HG03558 (cell line): ENCODE data around the gene RNF175.
"Not testable (repeated sequence)": the region's sequence is repeated elsewhere in the genome, so short reads cannot be mapped to it uniquely, and the experiment has no call there.

ENCODE experiments used
- ATAC-seq: cut with Tn5 transposase; IDR thresholded peaks from one replicate; pipeline ENCODE4 v1.9.1; 2021; ENCODE audit warnings: moderate number of reproducible peaks; ENCODE audit not compliant: unreplicated experiment; ENCODE audit errors: extremely low read depth

Gene RNF175

DNA sequence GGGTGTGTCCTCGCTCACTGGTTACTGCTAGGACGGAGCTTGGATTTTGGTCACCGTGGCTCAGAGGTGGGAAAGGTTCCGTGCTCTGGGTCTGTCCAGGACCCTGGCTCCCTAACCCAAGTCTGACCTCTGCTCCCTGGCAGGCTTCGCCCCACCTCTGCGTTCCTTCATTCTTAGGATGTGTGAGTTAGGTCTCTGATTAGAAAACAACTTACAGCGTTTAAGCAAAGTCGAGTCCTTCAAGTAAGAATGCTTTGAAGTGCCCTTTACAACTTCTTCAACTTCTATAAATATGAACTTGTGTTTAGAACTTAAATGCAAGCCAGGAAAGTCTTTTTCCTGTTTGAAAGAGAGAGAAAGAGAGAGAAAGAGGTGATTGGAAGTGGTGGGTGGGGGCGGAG is 74.9 kb downstream of the RNF175 start:
- no peak for ATAC-seq

- ATAC-seq, result peak; percentile 70
These were observed 75.4 kb downstream of the RNF175 start, which contains the start of gene TLR2 for GRCh38 chr4:153684182-153684970. TLR2 (plus strand) TSS chr4:153684280; CDS start chr4:153702908, 18,628 bp downstream.

GRCh38 chr4:153683763-153684181 is 76.1 kb downstream of the RNF175 start:
- ATAC-seq, result no peak

GRCh38 chr4:153679486-153679885 is 80.3 kb downstream of the RNF175 start:
- no peak for ATAC-seq

- ATAC-seq, result no peak
These were observed 82.8 kb downstream of the RNF175 start for GRCh38 chr4:153676984-153677383.

DNA sequence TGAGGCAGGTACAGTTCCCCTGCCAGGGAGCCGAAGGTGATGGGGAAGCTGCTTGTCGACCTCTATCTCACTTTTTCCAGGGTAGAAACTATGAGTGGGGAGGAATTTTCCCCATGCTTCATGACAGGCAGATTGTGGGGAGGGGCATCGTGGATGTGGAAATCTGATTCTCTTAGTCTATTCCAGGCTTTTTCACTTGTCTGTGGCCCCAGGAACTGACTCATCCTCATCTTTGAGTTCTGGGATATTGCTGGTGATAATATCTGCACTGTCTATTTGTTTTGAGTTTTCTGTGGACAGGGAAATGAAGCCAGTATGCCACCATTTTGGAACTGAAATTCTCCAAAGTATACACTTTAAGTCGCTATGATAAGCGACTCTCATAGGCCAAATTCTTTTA is 83.3 kb downstream of the RNF175 start:
- no peak for ATAC-seq

- ATAC-seq, result no peak
These were observed 90.0 kb downstream of the RNF175 start for GRCh38 chr4:153669838-153670237.

- ATAC-seq, result no peak
These were observed 91.2 kb downstream of the RNF175 start for GRCh38 chr4:153668647-153669046.

DNA sequence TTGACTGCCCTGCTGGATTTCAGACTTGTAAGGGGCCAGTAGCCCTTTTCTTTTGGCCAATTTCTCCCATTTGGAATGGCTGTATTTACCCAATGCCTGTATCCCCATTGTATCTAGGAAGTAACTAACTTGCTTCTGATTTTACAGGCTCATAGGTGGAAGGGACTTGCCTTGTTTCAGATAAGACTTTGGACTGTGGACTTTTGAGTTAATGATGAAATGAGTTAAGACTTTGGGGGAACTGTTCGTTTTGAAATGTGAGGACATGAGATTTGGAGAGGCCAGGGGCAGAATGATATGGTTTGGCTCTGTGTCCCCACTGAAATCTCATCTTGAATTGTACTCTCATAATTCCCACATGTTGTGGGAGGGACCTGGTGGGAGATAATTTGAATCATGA is 93.3 kb downstream of the RNF175 start:
- ATAC-seq, result not testable (repeated sequence)

DNA sequence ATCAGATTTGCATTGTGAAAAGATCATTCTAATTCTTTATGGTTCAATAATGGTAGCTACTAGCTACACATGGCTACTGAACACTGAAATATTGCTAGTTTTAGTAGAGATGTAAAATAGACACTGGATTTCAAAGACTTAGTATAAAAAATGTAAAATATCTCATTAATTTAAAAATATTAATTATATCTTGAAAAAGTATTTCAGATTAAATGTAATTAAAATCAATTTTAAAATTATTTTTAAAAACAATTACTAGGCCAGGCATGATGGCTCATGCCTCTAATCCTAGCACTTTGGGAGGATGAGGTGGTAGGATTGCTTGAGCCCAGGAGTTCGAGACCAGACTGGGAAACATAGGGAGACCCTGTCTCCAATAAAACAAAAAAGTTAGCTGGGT is 96.2 kb downstream of the RNF175 start:
- ATAC-seq, result no peak

GRCh38 chr4:153661908-153662307 is 97.9 kb downstream of the RNF175 start:
- ATAC-seq, result no peak

DNA sequence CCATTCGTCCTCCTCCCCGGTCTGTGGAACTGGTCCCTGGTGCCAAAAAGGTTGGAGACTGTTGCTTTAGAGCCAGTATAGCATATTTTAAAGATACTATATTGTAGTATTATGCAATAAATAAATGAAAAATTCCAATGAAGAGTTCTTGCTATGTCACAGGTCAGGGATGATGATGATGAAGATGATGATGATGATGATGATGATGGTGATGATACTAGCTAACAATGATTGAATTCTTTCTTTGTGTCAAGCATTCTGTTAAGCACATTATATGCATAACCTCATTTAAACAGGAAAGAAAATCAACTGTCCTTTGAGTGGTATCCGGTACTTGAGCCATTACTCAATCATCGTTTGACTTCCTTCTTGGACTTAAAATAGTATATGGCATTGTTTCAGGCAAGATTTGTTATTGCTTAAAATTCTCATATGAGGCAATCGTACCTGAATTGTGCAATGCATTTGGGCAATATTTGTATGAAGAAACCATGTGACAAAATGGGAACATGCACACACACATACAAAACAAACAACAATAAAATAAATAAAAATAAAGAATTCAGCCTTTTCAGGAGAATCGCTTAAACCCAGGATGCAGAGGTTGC is 98.5 kb downstream of the RNF175 start:
- ATAC-seq, result no peak
